NCI-H226 (cell line): Measurements from ENCODE around the gene DCLK2.

Experiments used
- DNase-seq: peaks from one replicate; pipeline ENCODE4 v3.0.0-alpha.2; 2015

DCLK2 gene

DNA sequence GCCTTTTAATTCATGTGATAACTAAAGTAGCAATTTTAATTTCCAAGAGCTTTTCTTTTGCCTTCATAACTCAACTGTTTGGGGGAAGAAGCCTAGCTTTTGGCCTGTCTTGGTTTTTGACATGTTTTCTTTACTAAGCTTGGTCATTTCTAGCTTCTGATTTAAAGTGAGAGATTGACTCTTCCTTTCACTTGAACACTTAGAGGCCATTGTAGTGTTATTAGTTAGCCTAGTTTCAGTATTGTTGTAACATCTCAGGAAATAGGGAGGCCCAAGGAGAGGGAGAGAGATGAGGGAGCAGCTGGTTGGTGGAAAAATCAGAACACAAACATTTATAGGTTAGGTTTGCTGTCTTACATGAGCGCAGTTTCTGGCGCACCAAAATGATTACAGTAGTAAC is 44.8 kb downstream of the DCLK2 start:
- no peak for DNase-seq

DNA sequence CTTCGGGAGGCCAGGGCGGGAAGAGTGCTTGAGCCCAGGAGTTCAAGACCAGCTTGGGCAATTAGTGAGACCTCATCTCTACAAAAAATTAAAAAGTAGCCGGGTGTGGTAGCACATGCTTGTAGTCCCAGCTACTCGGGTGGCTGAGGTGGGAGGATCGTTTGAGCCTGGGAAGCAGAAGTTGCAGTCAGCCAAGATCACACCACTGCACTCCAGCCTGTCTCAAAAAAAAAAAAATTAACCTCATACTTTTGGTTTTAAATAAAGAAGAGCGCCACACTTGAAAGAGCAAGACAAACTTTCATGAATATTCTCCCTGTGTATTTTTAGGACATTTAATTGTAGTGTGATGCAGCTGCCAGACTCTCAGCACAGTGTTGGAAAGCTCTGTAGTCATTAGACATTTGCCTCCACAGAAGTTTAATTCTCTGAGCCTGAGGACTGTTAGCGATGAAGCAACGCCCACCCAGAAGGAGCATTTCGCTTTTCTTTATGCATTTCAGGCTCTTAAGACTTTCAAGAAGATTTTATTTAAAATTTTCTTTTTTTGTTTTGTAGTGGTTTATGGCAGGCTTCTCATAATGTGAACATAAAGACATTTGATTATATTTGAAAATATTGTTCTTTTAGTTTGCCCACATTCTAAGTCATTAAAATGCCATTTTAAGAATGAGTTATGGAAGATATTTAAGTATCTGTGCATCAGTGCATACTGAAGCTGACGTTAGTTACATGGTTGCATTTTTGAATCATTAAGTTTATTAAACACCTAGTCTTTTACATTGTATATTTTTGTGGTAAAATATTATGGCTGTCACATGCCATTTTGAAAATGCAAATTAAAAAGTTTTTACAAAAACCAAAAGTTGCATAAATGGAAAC is 45.8 kb downstream of the DCLK2 start:
- DNase-seq = no peak

DNA sequence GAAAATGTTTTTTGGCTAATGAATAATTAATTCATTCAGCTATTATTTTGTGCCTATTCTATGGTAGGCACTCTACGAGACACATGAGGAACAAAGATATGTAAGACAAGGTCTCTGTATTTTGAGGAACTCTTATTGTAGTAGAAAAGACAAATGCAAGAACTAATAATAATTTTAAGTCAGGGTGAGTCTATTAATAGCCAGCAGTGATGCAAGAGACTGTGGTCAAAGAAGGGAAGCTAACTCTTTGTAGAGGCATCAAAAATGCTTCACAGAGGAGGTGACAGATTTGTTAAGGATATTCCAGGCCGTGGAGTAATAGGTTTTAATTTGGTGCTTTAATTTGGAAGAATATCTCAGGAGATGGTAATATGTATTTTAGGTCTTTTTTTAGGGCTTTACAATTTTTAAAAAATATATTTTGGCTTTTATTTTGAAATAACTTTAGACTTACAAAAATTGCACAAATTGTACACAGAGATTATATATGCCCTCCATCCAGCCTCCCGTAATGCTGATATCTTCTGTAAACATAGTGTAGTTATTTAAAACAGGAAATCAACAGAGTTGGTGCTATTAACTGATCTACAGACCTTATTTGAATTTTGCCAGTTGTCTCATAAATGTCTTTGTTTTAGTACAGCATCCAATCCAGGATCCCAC is 48.1 kb downstream of the DCLK2 start:
- no peak for DNase-seq

DNA sequence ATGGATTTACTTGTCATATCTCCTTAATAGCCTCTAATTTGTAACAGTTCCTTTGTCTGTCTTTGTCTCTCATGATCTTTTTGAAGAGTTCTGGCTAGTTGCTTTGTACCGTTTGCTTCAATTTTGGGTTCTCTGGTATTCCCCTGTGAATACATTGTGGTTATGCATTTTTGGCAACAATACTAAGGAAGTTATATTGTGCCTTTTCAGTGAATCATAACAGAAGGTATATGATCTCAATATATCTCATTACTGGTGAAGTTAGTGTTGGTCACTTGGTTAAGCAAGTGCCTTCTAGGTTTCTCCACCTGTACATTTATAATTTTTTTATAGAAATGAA is 48.6 kb downstream of the DCLK2 start:
- DNase-seq = peak; percentile 62

DNA sequence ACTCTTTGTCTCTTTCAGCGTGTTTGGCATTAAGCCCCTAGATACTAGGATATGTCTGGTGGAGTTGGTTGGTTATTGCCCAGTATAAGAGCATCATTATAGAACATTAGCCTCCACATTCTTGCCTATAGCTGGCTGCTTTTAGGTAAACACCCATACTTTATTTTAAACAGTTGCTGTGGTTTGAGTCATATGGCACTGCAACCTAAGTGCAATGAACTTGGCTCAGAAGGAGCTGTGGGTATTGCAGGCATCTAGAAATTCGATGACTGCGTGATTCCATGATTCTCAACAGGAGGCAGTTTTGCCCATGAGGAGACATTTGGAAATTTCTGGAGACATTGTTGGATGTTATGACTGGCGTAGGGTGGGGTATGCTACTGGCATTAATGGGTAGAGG is 49.5 kb downstream of the DCLK2 start:
- DNase-seq = no peak

DNA sequence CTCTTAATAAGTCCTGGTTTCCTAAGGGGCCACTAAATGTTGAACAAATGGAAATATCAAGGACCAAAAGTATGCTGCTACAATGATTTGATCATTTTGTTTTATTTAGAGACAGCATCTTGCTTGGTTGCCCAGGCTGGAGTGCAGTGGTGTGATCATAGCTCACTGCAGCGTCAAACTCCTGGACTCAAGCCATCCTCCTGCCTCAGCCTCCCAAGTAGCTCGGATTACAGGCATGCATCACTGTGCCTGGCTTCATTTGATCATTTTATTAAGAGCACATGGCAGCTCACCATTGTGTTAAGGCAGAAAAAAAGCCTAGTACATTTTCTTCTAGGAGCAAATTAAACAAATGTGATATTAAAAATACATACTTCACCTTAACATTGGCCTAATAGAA is 52.7 kb downstream of the DCLK2 start:
- DNase-seq = no peak

DNA sequence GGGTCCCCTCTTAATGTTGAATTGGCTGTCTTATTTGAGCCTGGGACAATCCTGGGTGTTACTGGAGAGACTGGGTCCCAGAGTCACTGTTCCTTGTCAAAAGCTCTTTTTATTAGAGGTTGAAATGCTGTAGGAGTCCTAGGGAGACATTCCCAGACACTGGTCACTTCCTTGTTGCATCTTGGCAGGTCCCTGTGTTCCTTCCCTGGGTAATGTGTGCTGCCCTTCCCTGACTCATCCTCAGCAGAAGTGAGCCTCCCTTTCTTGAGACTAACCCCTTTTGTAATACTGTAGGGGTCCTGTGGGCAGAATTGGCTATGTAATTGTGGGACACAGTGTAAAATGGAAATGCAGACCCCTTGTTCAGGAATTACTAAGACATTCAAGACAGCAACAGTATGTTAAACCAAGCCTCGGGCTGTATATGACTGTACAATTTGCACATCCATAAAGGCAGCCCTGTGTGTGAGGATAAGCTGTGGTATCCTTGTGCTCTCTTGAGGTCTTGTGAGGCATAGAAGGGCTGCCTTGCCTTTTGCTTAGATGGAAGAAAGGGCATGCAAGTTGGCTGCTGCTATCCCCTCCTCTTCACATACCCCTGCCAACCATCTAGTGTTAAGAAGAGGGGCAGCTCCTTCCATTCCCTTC is 53.5 kb downstream of the DCLK2 start:
- no peak for DNase-seq

DNA sequence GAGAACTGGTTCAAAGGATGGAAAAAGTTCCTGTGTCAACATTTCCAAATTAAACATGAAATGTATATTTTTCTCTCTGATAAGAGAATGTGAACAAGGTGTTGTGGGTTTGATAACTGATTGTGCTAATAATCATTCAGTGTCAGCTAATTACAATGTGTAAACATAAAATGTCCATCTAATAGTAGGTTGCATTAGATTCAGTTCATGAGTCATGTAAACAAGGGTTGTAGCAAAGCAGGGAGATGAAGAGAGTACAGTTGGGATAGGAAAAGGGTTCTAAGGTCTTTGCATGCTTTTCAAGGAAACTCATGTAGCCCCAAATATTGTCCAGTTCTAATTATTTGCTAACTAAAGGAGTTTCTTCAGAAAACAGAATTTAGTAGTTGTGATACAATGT is 55.4 kb downstream of the DCLK2 start:
- no peak for DNase-seq

DNA sequence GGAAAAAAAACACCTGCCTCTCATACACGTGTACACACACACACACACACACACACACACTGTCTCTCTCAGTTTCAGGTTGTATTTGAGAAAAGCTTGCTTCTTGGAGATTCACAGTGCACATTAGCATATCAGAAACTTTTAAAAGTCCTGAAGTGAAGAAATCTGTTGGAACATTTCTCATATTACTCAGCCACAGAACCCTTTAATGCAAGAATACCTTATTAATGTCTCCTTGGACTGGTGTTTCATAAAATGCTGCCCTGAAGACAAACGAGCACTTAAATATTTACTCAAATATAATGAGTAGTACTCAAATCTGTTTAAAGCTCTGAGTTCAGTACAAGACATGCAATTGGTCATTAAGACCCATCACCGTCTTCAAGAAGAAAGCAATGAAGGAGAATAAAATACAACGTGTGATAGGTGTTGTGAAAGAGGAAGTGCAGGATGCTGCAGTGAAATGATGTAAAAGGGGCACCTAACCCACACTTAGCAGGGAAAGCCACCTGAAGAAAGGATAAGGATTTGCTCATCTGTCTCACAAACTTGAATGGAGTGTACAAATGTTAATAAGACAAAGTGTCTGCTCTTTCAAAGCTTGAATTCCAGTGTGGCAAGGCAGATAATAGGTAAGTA is 57.0 kb downstream of the DCLK2 start:
- DNase-seq = no peak

DNA sequence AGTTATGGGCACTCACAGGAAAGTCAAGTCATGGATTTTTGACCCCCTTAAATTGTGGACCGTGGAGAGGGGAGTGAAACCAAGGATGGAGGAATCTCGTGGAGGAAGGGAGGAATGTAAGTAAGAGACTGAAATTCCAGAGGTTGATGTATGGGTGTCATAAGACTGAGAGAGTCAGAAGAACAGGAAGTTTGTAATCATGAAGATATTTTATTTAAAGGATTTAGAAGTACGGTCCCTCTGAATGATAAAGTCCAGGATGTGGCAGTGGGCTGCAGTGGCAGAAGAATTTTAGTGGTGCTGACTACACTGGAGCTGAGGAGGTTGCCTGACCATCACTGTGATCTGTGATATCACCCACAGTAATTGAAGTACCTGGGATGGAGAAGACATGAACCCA is 57.8 kb downstream of the DCLK2 start:
- peak; percentile 59 for DNase-seq

DNA sequence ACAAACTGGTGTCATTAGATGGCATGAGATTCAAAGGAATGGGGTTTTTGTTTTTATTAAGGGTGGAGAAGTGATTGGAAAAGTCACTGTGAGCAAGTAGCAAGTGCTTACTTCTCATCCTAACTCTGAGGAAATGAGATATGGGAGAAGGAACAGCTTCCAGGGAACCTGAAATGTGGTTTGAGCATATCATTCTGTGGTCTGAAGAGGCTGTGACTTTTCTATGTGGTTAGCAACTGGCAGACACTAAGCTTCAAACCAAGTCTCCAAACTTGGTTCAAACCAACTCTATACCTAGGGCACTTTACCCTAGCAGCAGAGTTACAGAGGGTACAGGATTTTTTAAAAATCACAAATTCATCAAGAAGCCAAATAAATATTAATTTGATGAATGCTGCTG is 58.2 kb downstream of the DCLK2 start:
- DNase-seq = peak; percentile 50

DNA sequence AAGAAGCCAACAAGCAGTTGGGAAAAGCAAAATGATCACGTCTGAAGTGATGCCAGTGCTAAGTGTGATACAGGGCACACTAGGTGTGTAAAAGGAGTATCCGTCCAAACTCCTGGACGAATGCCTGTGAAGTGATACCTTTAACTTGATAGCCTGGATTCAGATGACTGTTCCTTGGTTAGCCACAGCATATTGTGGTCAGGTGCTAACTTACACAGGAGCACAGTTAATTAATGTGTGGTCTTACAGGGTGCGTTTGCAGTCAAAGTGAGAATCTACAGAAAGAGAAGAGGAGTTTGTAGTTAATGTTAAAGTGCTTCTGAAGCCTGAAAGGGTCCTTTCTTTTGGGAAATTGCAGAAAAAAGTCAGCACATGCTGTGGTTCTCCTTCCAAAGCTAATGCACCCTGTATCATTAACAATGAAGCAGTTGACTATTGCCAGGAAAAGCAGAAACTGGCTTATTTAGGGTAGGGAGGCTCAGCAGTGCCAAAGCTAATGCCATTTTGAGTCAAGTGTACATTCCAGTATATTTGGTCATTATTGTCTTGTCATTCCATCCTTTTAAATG is 61.1 kb downstream of the DCLK2 start:
- DNase-seq = no peak

DNA sequence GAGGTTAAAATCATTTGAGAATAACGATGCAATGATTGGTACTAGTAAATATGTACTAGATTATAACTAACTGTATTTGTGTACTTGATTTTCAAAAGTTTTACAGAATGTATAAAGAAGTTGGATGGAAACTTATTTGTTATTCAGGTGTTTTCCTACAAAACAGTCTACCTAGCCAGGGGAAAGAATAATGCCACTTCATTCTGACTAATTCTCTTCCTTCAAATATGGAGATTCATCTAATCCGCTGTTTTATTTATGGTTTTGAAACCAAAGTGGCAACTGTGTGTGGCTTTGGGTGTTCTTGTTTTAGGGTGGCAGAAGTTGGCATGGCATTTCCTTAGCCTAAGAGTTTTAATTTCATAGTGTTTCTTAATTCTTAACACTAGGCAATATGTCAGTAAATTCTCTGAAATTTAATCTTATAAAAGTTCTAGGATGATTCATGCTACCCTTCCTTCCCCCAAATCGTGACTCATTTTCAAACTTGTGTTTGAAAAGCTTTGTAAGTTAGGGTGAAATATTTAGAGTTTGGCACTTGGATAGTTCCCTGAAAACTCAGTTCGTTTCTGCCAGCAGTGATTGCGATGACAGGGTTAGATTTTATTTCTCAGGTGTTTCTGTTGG is 62.6 kb downstream of the DCLK2 start:
- peak; percentile 47 for DNase-seq

DNA sequence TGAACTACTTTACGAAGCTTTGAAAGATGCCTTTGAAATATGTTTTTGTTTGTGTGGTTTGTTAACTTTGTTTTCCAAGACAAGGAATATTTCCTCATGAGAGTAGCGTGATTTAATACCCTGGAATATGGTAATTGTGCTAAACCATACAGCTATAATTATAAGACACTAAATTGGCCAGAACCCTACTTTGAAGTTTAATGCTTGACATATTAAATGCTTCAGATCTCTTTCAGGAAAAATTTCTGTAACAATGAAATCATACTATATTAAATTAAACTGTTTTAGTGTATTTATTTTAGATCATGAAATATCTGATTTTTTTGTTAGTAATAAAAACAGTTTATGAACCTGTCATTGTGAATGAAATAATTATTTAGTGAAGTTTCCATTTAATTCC is 63.5 kb downstream of the DCLK2 start:
- no peak for DNase-seq

DNA sequence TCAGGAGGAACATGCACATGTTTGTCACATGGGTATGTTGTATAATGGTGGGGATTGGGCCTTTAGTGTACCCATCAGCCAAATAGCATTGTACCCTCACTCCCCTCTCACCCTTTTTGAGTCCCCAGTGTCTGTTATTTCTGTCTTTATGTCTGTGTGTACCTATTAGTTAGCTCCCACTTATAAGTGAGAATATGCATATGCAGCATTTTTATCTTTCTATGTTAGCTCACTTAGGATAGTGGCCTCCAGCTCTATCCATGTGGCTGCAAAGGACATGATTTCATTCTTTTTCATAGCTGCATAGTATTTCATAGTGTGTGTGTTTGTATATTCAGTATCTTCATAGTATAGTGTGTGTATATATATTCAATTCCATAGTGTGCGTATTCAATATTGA is 64.6 kb downstream of the DCLK2 start:
- DNase-seq = no peak

DNA sequence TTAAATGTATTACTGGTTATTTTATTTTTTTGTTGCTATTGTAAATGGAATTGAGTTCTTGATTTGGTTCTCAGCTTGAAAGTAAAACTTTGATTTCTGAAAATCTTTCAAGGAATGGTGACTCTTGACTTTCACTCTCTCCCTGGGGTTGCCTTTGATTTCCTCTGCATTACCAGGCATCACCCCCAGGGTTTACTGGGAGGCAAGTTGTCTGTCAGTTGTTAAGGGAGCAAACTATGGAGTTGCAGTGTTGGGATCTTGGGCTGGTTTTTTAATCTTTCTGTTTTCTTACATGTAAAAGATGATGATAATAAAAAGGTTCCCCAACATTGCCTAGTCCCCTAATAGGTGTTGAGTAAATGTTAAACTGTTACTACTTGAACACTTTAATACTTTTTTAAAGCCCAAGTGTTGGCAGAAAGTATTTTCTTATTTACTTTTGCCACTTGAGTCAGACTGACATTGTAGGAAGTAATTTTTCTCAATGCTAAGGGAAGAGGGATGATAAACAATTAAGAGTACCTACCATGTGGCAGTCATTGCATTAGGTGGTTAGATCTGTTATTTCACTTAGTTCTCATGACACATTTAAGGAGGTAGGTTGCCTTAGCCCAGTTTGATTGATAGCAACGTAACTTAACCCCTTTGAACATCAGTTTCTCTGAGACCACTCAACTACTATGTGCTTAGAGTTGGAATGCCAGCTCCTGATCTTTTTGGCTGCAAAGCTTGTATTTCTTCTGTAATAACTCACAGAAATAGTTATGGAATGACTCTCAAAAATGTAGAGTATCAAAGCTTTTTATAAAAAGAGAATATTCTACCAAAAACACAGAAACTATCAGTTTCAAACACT is 67.1 kb downstream of the DCLK2 start:
- DNase-seq = peak; percentile 30

DNA sequence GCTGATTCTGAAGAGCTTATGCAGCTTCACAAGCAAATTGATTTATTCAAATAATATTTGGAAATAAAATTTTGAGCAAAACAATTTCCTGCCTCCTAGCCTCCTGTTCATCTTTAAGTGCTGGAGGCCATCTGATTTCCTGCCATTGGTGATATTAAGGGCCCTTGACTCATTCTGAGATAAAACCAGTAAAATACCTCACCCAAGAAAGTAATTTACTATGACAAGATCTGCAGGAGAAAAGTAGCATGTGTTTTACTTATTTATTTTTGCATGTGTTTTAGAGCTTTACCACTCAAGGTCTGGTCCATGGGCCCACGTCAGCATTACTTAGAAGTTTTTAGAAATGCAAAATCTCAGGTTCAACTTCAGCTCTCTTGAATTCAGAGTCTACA is 67.7 kb downstream of the DCLK2 start:
- peak; percentile 19 for DNase-seq

DNA sequence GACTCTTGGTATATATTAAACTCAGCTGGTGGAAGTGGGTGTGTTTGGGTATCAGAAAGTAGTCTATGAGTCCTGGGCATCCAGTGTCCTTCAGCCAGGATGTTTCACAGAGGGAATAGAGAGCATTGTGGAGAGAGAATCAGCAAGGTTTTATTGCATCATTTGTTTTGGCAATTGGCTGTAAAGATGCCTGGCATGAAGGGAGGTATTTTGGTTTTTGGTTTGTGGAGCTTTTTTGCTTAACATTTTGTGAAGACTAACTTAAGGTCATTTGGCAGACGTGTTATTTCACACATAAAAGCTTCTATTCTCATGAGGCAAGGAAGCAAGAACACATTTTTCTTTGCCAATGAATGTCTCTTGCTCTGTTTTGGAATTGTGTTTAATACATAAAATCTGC is 71.1 kb downstream of the DCLK2 start:
- DNase-seq = no peak

DNA sequence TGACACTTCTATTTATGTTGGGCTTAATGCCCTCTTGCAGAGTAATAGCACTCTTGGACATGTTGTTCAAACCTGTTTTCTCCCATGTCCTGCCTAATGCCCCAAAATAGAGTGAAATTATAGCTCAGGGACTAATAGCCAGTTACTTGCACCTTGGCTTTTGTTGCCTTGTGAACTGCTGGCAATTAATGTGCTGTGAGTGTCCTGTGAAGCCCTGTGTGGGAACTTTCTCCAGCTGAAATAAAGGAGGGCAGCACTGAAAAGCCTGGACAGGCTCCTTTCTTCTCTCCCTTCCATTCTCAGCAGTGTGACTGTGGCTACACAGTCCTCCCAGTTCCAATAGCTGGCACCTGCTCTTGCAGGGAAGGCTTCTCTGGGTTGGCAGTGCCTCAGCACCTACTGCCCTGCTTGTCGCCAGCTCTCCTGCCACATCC is 72.4 kb downstream of the DCLK2 start:
- no peak for DNase-seq

DNA sequence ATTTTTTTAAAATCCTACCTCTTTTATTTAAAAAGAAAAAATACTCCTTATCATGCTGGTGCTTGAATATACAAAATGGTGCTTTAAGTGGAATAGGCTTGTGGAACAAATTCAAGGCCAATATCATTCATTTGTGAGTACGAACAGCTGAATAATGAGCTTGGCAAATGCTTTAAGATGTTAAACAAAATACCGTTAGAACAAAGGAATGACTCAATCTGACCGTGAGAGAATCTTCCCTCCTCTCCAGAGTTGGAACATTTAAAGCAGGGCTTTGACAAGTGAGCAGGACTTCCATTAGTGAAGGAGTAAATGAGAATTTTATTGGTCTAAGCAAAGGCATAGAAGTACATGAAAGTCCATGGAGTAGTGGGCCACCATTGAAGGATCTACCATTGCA is 74.5 kb downstream of the DCLK2 start:
- no peak for DNase-seq

DNA sequence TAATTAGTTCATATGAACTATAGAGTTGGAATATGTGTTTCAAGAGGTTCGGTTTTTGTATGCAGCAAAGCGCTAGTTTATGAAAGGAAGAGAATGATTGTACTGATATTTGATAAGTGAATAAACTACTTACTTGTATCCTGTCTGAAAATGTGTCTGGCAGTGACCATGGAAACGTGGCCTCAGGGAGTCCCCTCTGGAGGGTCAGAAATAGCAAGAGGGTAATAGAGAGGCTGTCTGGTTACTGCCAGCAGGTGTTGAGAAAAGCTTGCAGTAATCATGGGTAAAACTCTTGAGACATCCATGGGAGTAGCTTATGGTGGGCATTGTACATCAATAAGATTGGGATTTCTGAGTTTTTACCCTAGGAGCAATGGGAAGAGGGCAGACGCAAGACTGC is 77.1 kb downstream of the DCLK2 start:
- DNase-seq = no peak

DNA sequence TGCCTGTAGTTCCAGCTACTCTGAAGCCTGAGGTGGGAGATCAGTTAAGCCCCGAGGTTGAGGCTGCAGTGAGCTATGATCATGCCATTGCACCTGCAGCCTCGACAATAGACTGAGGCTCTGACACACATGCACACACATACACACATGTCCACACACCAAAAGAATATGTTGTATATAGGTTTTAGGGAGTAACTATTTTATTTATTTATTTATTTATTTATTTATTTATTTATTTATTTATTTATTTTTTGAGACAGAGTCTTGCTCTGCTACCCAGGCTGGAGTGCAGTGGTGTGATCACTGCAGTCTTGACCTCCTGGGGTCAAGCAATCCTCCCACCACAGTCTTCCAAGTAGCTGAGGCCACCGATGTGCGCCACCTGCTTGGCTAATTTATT is 78.3 kb downstream of the DCLK2 start:
- no peak for DNase-seq
